Measurements from ENCODE around the gene ZFY.
"Not testable (repeated sequence)": the region's sequence is repeated elsewhere in the genome, so short reads cannot be mapped to it uniquely, and the experiment has no call there.

ZFY gene

DNA sequence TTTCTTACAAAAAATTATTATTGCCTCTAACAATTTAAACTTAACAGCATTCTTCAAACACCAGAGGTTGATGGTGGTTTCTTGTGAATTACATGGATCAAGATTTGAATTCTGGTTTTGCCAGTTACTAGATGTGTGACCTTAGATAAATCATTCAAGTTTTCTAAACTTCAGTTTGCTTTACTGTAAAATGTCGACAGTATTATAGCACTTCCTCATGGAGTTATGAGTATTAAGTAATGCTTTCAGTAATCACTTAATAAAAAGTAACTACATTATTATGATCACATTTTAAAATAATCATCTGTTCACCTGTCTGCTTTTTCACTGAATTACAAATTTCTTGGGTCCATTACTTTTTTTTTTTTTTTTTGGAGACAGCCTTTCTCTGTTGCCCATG is 37.5 kb downstream of the ZFY start:
- Histone ChIP-seq H3K27me3 (ENCODE audit: control insufficient read depth in 5 of 5, insufficient read depth in 4 of 5, low read length in 5 of 5) (no peaks in the 10 kb centered on the region), H3K9ac (ENCODE audit: low read length in 5 of 5) (no peak overlapping the region), H3K36me3 (ENCODE audit: control insufficient read depth in 5 of 5, insufficient read depth in 5 of 5, low read length in 5 of 5) (no peaks in the 10 kb centered on the region), H3K27ac (ENCODE audit: low read depth, low read length) (no peak overlapping the region), H3K9me3 (ENCODE audit: control insufficient read depth in 5 of 5, low read length in 5 of 5) (no peaks in the 10 kb centered on the region), H3K4me1 (ENCODE audit: control insufficient read depth in 5 of 5, insufficient read depth in 5 of 5, low read length in 5 of 5) (no peaks in the 10 kb centered on the region), H3K4me3 (ENCODE audit: low read depth in 1 of 5, low read length in 5 of 5) (no peak overlapping the region)

DNA sequence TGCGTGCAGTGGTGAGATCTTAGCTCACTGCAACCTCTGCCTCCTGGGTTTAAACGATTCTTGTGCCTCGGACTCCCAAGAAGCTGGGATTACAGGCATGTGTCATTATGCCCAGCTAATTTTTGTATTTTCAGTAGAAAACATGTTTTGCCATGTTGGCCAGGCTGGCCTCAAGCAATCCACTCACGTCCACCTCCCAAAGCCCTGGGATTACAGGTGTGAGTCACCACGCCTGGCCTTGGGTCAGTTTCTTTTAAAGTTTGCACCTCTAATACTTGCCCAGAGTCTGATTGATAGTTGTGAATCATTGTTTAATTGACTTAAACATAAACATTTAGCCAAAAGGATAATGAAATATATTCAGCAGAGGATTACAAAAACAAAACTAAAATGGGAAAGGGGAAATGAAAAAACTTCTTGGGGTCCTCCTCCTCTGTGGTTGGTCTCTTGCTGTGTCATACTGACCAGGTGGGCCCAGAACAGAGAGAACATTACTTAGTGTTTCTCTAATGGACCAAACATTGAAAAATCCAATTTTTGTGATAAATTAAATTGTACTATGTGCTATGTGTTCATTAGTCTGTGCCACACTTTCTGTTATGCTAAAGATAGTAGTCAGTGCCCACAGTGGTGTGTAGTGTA is 38.0 kb downstream of the ZFY start:
- no peaks in the 10 kb centered on the region for H3K36me3 ChIP-seq (ENCODE audit: control insufficient read depth in 5 of 5, insufficient read depth in 5 of 5, low read length in 5 of 5)
- H3K27ac ChIP-seq (ENCODE audit: low read depth, low read length): no peak overlapping the region
- no peaks in the 10 kb centered on the region for H3K4me1 ChIP-seq (ENCODE audit: control insufficient read depth in 5 of 5, insufficient read depth in 5 of 5, low read length in 5 of 5)
- no peak overlapping the region for H3K4me3 ChIP-seq (ENCODE audit: low read depth in 1 of 5, low read length in 5 of 5)
- no peaks in the 10 kb centered on the region for H3K27me3 ChIP-seq (ENCODE audit: control insufficient read depth in 5 of 5, insufficient read depth in 4 of 5, low read length in 5 of 5)
- H3K9ac ChIP-seq (ENCODE audit: low read length in 5 of 5): no peak overlapping the region
- no peaks in the 10 kb centered on the region for H3K9me3 ChIP-seq (ENCODE audit: control insufficient read depth in 5 of 5, low read length in 5 of 5)

DNA sequence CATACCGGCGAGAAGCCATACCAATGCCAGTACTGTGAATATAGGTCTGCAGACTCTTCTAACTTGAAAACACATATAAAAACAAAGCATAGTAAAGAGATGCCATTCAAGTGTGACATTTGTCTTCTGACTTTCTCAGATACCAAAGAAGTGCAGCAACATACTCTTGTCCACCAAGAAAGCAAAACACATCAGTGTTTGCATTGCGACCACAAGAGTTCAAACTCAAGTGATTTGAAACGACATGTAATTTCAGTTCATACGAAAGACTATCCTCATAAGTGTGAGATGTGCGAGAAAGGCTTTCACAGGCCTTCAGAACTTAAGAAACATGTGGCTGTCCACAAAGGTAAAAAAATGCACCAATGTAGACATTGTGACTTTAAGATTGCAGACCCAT is 44.1 kb downstream of the ZFY start:
- Histone ChIP-seq H3K36me3 (ENCODE audit: control insufficient read depth in 5 of 5, insufficient read depth in 5 of 5, low read length in 5 of 5) (no peaks in the 10 kb centered on the region), H3K4me1 (ENCODE audit: control insufficient read depth in 5 of 5, insufficient read depth in 5 of 5, low read length in 5 of 5) (no peaks in the 10 kb centered on the region)

DNA sequence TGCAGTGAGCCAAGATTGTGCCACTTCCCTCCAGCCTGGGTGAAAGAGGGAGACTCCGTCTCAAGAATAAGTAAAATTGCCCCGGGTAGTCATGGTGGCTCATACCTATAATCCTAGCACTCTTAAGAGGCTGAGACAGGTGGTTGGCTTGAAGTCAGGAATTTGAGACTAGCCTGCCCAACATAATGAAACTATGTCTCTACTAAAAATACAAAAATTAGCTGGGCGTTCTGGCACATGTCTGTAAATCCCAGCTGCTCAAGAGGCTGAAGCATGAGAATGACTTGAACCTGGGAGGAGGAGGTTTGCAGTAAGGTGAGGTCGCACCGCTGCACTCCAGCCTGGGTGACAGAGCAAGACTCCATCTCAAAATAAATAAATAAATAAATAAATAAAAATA is 49.3 kb downstream of the ZFY start:
- H3K4me3 ChIP-seq (ENCODE audit: low read depth in 1 of 5, low read length in 5 of 5): no peak overlapping the region
- no peaks in the 10 kb centered on the region for H3K27me3 ChIP-seq (ENCODE audit: control insufficient read depth in 5 of 5, insufficient read depth in 4 of 5, low read length in 5 of 5)
- H3K4me1 ChIP-seq (ENCODE audit: control insufficient read depth in 5 of 5, insufficient read depth in 5 of 5, low read length in 5 of 5): no peaks in the 10 kb centered on the region
- no peak overlapping the region for H3K9ac ChIP-seq (ENCODE audit: low read length in 5 of 5)
- no peak overlapping the region for H3K27ac ChIP-seq (ENCODE audit: low read depth, low read length)
- no peaks in the 10 kb centered on the region for H3K9me3 ChIP-seq (ENCODE audit: control insufficient read depth in 5 of 5, low read length in 5 of 5)
- no peaks in the 10 kb centered on the region for H3K36me3 ChIP-seq (ENCODE audit: control insufficient read depth in 5 of 5, insufficient read depth in 5 of 5, low read length in 5 of 5)

More for the DNA sequence above, 44.1 kb downstream of the ZFY start:
- H3K9me3 ChIP-seq (ENCODE audit: control insufficient read depth in 5 of 5, low read length in 5 of 5): no peaks in the 10 kb centered on the region
- H3K9ac ChIP-seq (ENCODE audit: low read length in 5 of 5): no peak overlapping the region
- H3K27ac ChIP-seq (ENCODE audit: low read depth, low read length): no peak overlapping the region
- H3K4me3 ChIP-seq (ENCODE audit: low read depth in 1 of 5, low read length in 5 of 5): no peak overlapping the region
- H3K27me3 ChIP-seq (ENCODE audit: control insufficient read depth in 5 of 5, insufficient read depth in 4 of 5, low read length in 5 of 5): no peaks in the 10 kb centered on the region

DNA sequence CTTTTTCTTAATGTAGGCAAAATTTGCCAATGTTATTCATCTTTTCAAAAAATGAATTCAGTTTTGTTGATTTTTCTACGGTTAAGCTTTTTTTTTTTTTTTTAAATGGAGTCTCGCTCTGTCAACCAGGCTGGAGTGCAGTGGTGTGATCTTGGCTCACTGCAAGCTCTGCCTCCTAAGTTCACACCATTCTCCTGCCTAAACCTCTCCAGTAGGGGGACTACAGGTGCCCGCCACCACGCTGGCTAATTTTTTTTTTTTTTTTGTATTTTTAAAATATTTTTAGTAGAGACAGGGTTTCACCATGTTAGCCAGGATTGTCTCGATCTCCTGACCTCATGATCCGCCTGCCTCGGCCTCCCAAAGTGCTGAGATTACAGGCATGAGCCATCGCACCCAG is 52.0 kb downstream of the ZFY start:
- H3K27me3 ChIP-seq (ENCODE audit: control insufficient read depth in 5 of 5, insufficient read depth in 4 of 5, low read length in 5 of 5); H3K36me3 ChIP-seq (ENCODE audit: control insufficient read depth in 5 of 5, insufficient read depth in 5 of 5, low read length in 5 of 5); H3K27ac ChIP-seq (ENCODE audit: low read depth, low read length); H3K9ac ChIP-seq (ENCODE audit: low read length in 5 of 5); H3K4me1 ChIP-seq (ENCODE audit: control insufficient read depth in 5 of 5, insufficient read depth in 5 of 5, low read length in 5 of 5); H3K4me3 ChIP-seq (ENCODE audit: low read depth in 1 of 5, low read length in 5 of 5); H3K9me3 ChIP-seq (ENCODE audit: control insufficient read depth in 5 of 5, low read length in 5 of 5): not testable (repeated sequence)

DNA sequence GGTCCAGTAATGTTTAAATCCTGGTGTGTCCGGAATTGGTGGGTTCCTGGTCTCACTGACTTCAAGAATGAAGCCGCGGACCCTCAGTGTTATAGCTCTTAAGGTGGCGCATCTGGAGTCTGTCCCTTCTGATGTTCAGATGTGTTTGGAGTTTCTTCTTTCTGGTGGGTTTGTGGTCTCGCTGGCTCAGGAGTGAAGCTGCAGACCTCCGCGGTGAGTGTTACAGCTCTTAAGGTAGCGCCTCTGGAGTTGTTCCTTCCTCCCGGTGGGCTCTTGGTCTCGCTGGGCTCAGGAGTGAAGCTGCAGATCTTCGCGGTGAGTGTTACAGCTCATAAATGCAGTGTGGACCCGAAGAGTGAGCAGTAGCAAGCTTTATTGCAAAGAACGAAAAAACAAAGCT is 62.2 kb downstream of the ZFY start:
- not testable (repeated sequence) for H3K36me3 ChIP-seq (ENCODE audit: control insufficient read depth in 5 of 5, insufficient read depth in 5 of 5, low read length in 5 of 5); H3K4me3 ChIP-seq (ENCODE audit: low read depth in 1 of 5, low read length in 5 of 5); H3K9ac ChIP-seq (ENCODE audit: low read length in 5 of 5); H3K27ac ChIP-seq (ENCODE audit: low read depth, low read length); H3K27me3 ChIP-seq (ENCODE audit: control insufficient read depth in 5 of 5, insufficient read depth in 4 of 5, low read length in 5 of 5); H3K9me3 ChIP-seq (ENCODE audit: control insufficient read depth in 5 of 5, low read length in 5 of 5); H3K4me1 ChIP-seq (ENCODE audit: control insufficient read depth in 5 of 5, insufficient read depth in 5 of 5, low read length in 5 of 5)

DNA sequence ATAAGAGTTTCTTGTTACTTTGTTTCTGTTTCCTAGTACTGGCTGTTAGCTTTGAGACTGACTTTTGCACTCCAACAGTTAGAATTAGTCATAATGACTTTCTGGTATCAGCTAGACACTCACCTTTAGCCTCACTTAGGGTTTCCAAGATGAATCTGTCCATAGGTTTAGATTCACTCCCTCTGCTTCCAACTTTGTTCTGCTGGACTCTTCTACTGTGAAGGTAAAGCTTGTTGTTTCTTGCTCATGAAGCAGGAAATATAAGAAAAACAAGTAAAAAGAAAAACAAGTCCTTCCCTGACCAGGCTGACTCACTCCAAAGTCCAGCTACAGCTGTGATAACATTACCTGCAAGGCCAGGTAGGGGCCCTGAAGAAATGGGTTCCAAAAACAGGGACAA is 67.0 kb downstream of the ZFY start:
- Histone ChIP-seq H3K4me3 (ENCODE audit: low read depth in 1 of 5, low read length in 5 of 5) (no peak overlapping the region), H3K4me1 (ENCODE audit: control insufficient read depth in 5 of 5, insufficient read depth in 5 of 5, low read length in 5 of 5) (no peaks in the 10 kb centered on the region), H3K36me3 (ENCODE audit: control insufficient read depth in 5 of 5, insufficient read depth in 5 of 5, low read length in 5 of 5) (no peaks in the 10 kb centered on the region), H3K9ac (ENCODE audit: low read length in 5 of 5) (no peak overlapping the region), H3K27ac (ENCODE audit: low read depth, low read length) (no peak overlapping the region), H3K9me3 (ENCODE audit: control insufficient read depth in 5 of 5, low read length in 5 of 5) (no peaks in the 10 kb centered on the region), H3K27me3 (ENCODE audit: control insufficient read depth in 5 of 5, insufficient read depth in 4 of 5, low read length in 5 of 5) (no peaks in the 10 kb centered on the region)

DNA sequence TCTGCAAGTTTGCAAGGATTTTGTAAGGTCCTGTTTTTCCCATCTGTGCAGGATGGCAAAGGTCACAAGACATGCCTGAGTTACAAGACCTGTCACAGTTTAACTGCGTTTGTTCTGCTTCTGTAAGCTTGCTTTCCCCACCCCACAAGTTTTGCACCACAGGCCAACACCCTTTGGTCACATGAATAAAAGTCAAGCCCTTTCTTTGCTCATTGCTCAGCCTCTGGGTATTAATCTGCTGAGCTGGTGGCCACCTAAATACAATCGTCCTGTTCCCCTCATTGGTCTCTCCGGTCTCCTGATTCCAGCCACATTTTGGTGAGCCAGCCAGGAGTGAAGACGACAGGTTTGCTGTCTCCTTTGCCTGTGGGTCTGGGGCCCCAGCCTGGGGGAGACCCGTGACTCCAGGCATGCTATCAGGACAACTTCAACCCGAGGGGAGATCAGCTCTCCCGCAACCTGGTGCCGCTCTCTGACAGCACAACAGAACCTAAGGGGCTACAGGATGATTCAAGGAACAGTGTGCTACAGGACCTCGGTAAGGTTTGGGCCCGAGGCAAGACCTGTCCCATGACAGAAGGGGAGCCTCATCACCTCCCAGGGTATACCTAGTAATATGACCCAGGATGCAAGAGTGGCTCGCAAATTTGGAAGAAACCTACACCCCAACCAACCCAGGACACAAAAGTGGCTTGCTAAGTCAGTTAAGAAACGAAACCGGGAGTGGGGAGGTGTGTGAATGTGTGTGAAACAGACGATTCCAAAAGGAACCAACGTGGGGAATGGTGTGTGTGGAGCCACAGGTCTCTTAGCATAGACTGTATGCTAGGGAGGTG is 67.7 kb downstream of the ZFY start:
- no peaks in the 10 kb centered on the region for H3K4me1 ChIP-seq (ENCODE audit: control insufficient read depth in 5 of 5, insufficient read depth in 5 of 5, low read length in 5 of 5)
- no peak overlapping the region for H3K27ac ChIP-seq (ENCODE audit: low read depth, low read length)
- no peak overlapping the region for H3K4me3 ChIP-seq (ENCODE audit: low read depth in 1 of 5, low read length in 5 of 5)
- no peaks in the 10 kb centered on the region for H3K9me3 ChIP-seq (ENCODE audit: control insufficient read depth in 5 of 5, low read length in 5 of 5)
- no peaks in the 10 kb centered on the region for H3K27me3 ChIP-seq (ENCODE audit: control insufficient read depth in 5 of 5, insufficient read depth in 4 of 5, low read length in 5 of 5)
- no peaks in the 10 kb centered on the region for H3K36me3 ChIP-seq (ENCODE audit: control insufficient read depth in 5 of 5, insufficient read depth in 5 of 5, low read length in 5 of 5)
- no peak overlapping the region for H3K9ac ChIP-seq (ENCODE audit: low read length in 5 of 5)

DNA sequence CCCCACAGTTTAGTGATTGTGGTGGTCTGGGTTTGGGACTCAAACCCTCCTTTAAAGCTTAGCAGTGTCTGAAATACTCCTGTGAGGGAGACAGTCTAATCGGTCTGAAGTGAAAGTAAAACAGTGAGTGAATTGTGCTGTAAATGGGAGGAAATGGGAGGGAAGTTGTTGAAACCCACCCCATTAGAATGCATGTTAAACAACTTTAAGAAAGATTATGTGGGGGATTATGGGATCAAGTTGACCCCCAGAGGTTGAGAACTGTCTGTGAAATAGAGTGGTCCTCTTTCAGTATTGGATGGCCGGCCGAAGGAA is 68.3 kb downstream of the ZFY start:
- H3K36me3 ChIP-seq (ENCODE audit: control insufficient read depth in 5 of 5, insufficient read depth in 5 of 5, low read length in 5 of 5): no peaks in the 10 kb centered on the region
- no peaks in the 10 kb centered on the region for H3K9me3 ChIP-seq (ENCODE audit: control insufficient read depth in 5 of 5, low read length in 5 of 5)
- no peak overlapping the region for H3K9ac ChIP-seq (ENCODE audit: low read length in 5 of 5)
- H3K27me3 ChIP-seq (ENCODE audit: control insufficient read depth in 5 of 5, insufficient read depth in 4 of 5, low read length in 5 of 5): no peaks in the 10 kb centered on the region
- no peak overlapping the region for H3K4me3 ChIP-seq (ENCODE audit: low read depth in 1 of 5, low read length in 5 of 5)
- no peaks in the 10 kb centered on the region for H3K4me1 ChIP-seq (ENCODE audit: control insufficient read depth in 5 of 5, insufficient read depth in 5 of 5, low read length in 5 of 5)
- H3K27ac ChIP-seq (ENCODE audit: low read depth, low read length): no peak overlapping the region

DNA sequence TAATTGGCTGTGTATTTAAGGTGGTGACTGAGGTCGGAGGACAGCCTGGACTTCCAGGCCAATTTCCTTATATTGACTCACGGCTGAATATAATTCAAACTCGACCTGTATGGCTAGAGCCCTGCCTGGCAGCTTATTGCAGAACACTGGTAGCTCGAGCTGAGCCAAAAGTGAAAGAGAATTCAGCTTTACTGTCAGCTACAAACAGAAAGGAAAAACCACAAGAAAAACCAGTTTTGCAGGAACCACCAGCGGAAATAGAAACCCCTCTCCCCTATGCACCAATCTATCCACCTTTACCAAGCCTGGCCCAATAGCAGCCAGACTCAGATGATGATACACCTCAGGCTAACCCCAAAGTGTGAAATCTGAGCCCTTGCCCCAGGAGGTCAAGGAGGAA is 68.7 kb downstream of the ZFY start:
- H3K9ac ChIP-seq (ENCODE audit: low read length in 5 of 5): no peak overlapping the region
- no peaks in the 10 kb centered on the region for H3K27me3 ChIP-seq (ENCODE audit: control insufficient read depth in 5 of 5, insufficient read depth in 4 of 5, low read length in 5 of 5)
- H3K4me1 ChIP-seq (ENCODE audit: control insufficient read depth in 5 of 5, insufficient read depth in 5 of 5, low read length in 5 of 5): no peaks in the 10 kb centered on the region
- no peak overlapping the region for H3K27ac ChIP-seq (ENCODE audit: low read depth, low read length)
- H3K36me3 ChIP-seq (ENCODE audit: control insufficient read depth in 5 of 5, insufficient read depth in 5 of 5, low read length in 5 of 5): no peaks in the 10 kb centered on the region
- no peak overlapping the region for H3K4me3 ChIP-seq (ENCODE audit: low read depth in 1 of 5, low read length in 5 of 5)
- H3K9me3 ChIP-seq (ENCODE audit: control insufficient read depth in 5 of 5, low read length in 5 of 5): no peaks in the 10 kb centered on the region
